ENCODE measurements around the gene SEC22A. TPM values are rescaled to one million over a fixed set of nuclear protein-coding genes. Genes with fewer than 3 reads are reported as not detected.
A peak's percentile ranks its signal among the peaks of the same experiment; 100 is the strongest.
"Not testable (repeated sequence)": the region's sequence is repeated elsewhere in the genome, so short reads cannot be mapped to it uniquely, and the experiment has no call there.

Gene SEC22A
- total RNA-seq, 1 donor from 2014 or later = 9.5 TPM

DNA sequence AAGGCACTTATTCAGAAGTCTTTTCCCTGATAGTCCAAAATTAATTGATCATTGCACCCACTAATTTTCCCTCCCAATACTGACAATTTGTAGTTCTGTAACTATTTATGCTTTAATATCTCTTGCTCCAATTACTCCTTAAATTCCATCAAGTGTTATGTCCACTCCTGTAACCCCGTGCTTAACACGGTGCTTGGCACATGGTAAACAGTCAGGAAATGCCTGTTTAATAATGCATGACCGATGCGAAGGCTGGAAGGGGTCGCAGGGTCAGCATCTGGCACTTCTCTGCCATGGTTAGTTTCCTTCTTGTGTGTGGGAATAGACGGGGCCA lies 553 bp upstream of the SEC22A start:
- H3K9me3 ChIP-seq (replicated peaks) = no peaks in the 10 kb centered on the region
- H3K27me3 ChIP-seq (ENCODE audit: low read depth) = no peaks in the 10 kb centered on the region
- DNase-seq = no peak
- intact Hi-C loops (cut with micrococcal nuclease) = no loop called here
- H3K4me1 ChIP-seq = peaks cover 23% of the 10 kb centered on the region
- peak overlapping the region; percentile 97 for H3K4me3 ChIP-seq
- peak overlapping the region; percentile 84 for H3K27ac ChIP-seq (replicated peaks)
- no peaks in the 10 kb centered on the region for H3K36me3 ChIP-seq
- TF ChIP-seq, protein P1, sequence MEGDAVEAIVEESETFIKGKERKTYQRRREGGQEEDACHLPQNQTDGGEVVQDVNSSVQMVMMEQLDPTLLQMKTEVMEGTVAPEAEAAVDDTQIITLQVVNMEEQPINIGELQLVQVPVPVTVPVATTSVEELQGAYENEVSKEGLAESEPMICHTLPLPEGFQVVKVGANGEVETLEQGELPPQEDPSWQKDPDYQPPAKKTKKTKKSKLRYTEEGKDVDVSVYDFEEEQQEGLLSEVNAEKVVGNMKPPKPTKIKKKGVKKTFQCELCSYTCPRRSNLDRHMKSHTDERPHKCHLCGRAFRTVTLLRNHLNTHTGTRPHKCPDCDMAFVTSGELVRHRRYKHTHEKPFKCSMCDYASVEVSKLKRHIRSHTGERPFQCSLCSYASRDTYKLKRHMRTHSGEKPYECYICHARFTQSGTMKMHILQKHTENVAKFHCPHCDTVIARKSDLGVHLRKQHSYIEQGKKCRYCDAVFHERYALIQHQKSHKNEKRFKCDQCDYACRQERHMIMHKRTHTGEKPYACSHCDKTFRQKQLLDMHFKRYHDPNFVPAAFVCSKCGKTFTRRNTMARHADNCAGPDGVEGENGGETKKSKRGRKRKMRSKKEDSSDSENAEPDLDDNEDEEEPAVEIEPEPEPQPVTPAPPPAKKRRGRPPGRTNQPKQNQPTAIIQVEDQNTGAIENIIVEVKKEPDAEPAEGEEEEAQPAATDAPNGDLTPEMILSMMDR (IDR thresholded peaks at IDR 0.05; ENCODE audit: borderline replicate concordance) = no peak

DNA sequence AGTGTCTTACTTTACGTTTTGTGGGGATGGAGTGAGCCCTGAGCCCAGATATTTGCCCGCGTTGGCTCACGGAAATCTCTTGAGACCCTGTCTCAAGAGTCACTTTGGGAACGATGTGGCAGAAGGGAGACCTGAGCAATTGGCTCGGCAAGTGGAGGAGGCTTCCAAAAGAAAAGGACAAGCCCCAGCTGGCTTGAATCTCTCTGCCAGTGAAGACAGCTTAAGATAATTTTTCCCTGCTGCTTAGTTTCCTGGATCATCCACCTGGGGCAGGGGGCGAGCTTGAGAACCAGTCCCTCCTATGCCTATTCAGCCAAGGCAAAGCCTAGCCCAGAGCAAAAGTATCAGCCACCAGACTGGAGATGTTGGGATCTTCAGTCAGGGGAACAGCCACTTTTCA lies 708 bp downstream of the SEC22A start:
- TF ChIP-seq, protein P1 (IDR thresholded peaks at IDR 0.05; ENCODE audit: borderline replicate concordance) = no peak
- Histone ChIP-seq H3K9me3 (replicated peaks) (no peaks in the 10 kb centered on the region), H3K4me1 (peaks cover 23% of the 10 kb centered on the region), H3K4me3 (peak overlapping the region; percentile 97), H3K36me3 (no peaks in the 10 kb centered on the region), H3K27ac (replicated peaks) (peak overlapping the region; percentile 84), H3K27me3 (ENCODE audit: low read depth) (no peaks in the 10 kb centered on the region)
- intact Hi-C loops (cut with micrococcal nuclease) = no loop called here
- no peak for DNase-seq

DNA sequence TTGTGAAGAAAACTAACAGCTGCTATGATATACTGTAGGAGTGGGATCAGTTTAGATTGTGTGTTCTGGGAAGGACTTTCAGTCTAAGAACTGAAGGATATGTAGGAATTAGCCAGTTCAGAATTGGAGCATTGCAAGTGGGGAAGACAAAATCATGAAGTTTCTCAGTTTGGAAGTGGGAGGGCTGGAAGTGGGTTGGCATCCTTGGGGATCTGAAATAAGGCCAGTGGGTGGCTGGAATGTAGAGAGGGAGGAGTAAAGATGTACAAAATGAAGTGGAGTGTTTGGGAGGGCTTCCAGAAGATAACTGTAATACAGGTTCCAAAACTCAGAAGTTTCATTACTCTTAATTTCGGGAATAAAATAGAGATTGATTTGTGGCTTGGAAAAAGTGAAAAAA lies 17.2 kb downstream of the SEC22A start:
- TF ChIP-seq, protein P1 (IDR thresholded peaks at IDR 0.05; ENCODE audit: borderline replicate concordance) = no peak
- intact Hi-C loops (cut with micrococcal nuclease) = no loop called here

DNA sequence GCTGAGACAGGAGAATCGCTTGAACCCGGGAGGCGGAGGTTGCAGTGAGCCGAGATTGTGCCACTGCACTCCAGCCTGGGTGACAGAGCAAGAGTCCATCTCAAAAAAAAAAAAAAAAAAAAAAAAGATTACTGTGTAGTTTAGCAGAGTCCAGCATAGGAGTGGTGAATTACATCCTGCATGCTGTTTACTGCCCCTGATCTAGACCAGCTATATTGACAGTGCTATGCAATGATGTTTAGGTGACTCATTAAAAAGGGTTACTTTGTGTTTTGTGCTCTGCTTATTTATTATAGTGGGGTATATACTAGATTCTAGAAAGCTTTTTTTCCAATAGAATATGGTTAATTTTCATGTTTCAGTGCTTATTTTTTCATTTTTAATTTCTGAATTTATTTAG lies 19.6 kb downstream of the SEC22A start:
- H3K4me3 ChIP-seq; intact Hi-C loops (cut with micrococcal nuclease); H3K27me3 ChIP-seq (ENCODE audit: low read depth); DNase-seq; H3K27ac ChIP-seq (replicated peaks); H3K9me3 ChIP-seq (replicated peaks): not testable (repeated sequence)
- H3K4me1 ChIP-seq = peaks cover 15% of the 10 kb centered on the region
- peaks cover 20% of the 10 kb centered on the region for H3K36me3 ChIP-seq

More for the DNA sequence above, 17.2 kb downstream of the SEC22A start:
- DNase-seq = no peak
- no peaks in the 10 kb centered on the region for H3K27me3 ChIP-seq (ENCODE audit: low read depth)
- H3K36me3 ChIP-seq = peaks cover 16% of the 10 kb centered on the region
- H3K9me3 ChIP-seq (replicated peaks) = no peaks in the 10 kb centered on the region
- H3K4me3 ChIP-seq = no peak overlapping the region
- H3K4me1 ChIP-seq = peaks cover 15% of the 10 kb centered on the region
- H3K27ac ChIP-seq (replicated peaks) = no peak overlapping the region

DNA sequence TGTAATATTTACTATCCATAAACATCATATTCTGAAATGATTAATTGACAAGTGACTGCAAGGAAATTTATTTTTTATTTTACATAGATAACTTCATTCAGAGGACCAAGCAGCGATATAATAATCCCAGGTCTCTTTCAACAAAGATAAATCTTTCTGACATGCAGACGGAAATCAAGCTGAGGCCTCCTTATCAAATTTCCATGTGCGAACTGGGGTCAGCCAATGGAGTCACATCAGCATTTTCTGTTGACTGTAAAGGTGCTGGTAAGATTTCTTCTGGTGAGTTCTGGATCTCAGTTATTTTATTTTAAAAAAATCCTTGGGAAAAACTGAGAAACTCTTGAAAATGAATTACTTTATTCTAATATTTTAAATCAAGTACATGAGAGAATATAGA lies 23.3 kb downstream of the SEC22A start:
- H3K4me3 ChIP-seq = no peak overlapping the region
- peaks cover 41% of the 10 kb centered on the region for H3K36me3 ChIP-seq
- H3K27me3 ChIP-seq (ENCODE audit: low read depth) = no peaks in the 10 kb centered on the region
- peaks cover 7% of the 10 kb centered on the region for H3K4me1 ChIP-seq
- H3K27ac ChIP-seq (replicated peaks) = no peak overlapping the region
- H3K9me3 ChIP-seq (replicated peaks) = peaks cover 16% of the 10 kb centered on the region
- TF ChIP-seq, protein P1 (IDR thresholded peaks at IDR 0.05; ENCODE audit: borderline replicate concordance) = no peak
- DNase-seq = no peak
- intact Hi-C loops (cut with micrococcal nuclease) = no loop called here

DNA sequence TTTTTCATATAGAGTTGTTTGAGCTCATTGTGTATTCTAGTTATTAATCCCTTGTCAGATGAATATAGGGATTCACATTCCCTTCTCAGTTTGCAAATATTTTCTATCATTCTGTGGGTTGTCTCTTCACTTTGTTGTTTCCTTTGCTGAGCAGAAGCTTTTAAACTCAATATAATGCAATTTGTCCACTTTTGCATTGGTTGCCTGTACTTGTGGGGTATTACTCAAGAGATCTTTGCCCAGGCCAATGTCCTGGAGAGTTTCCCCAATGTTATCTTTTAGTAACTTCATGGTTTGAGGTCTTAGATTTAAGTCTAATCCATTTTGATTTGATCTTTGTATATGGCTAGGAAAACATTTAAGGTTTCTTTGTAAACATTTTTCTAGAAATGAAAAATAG lies 24.8 kb downstream of the SEC22A start:
- DNase-seq = no peak

More for the DNA sequence above, 24.8 kb downstream of the SEC22A start:
- TF ChIP-seq, protein P1 (IDR thresholded peaks at IDR 0.05; ENCODE audit: borderline replicate concordance) = no peak
- Histone ChIP-seq H3K36me3 (peaks cover 44% of the 10 kb centered on the region), H3K27me3 (ENCODE audit: low read depth) (no peaks in the 10 kb centered on the region), H3K4me1 (peaks cover 7% of the 10 kb centered on the region), H3K4me3 (no peak overlapping the region), H3K27ac (replicated peaks) (no peak overlapping the region), H3K9me3 (replicated peaks) (peaks cover 16% of the 10 kb centered on the region)
- intact Hi-C loops (cut with micrococcal nuclease) = no loop called here

All from left ventricle myocardium inferior (tissue), 1 donor.